ENCODE data around the gene MERTK. TPM values are rescaled to one million over a fixed set of nuclear protein-coding genes. Genes with fewer than 3 reads are reported as not detected.

The MERTK gene
- total and polyA plus RNA-seq, 2 of the 13 experiments (the other 11 are each of a cell fraction or from before 2014, with no cell fraction given), result 37.3 to 44.7 TPM

GRCh38 chr2:112054847-112055729 lies 156.7 kb downstream of the MERTK start, which contains the start of gene TMEM87B (continued):
- TF ChIP-seq, protein P1, sequence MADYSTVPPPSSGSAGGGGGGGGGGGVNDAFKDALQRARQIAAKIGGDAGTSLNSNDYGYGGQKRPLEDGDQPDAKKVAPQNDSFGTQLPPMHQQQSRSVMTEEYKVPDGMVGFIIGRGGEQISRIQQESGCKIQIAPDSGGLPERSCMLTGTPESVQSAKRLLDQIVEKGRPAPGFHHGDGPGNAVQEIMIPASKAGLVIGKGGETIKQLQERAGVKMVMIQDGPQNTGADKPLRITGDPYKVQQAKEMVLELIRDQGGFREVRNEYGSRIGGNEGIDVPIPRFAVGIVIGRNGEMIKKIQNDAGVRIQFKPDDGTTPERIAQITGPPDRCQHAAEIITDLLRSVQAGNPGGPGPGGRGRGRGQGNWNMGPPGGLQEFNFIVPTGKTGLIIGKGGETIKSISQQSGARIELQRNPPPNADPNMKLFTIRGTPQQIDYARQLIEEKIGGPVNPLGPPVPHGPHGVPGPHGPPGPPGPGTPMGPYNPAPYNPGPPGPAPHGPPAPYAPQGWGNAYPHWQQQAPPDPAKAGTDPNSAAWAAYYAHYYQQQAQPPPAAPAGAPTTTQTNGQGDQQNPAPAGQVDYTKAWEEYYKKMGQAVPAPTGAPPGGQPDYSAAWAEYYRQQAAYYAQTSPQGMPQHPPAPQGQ (CRISPR knock-in tag; IDR thresholded peaks at IDR 0.05; ENCODE audit: borderline replicate concordance), result no peak
- TF ChIP-seq SIX4 (CRISPR knock-in tag; IDR thresholded peaks at IDR 0.05) (no peak), SAP130 (CRISPR knock-in tag; IDR thresholded peaks at IDR 0.05; ENCODE audit: low read depth) (peak; percentile 89), NFYB (CRISPR knock-in tag; IDR thresholded peaks at IDR 0.05) (no peak), ZNF260 (CRISPR knock-in tag; IDR thresholded peaks at IDR 0.05; ENCODE audit: borderline replicate concordance, low read depth) (no peak; the same call in 1 of the 2 replicates), ASH2L (IDR thresholded peaks at IDR 0.05; ENCODE audit: insufficient read length, low read depth, low read length) (peak; percentile 80), DMAP1 (CRISPR knock-in tag; IDR thresholded peaks at IDR 0.05) (peak; percentile 43; the same call in 1 of the 2 replicates), ZSCAN31 (CRISPR knock-in tag; IDR thresholded peaks at IDR 0.05; ENCODE audit: low read depth) (peak; percentile 93), ZFP36 (IDR thresholded peaks at IDR 0.05; ENCODE audit: borderline replicate concordance, low read depth, low read length, partially characterized antibody) (no peak), ZNF205 (CRISPR knock-in tag; IDR thresholded peaks at IDR 0.05) (0 out of 2 replicates have a peak, but pooled peaks have one; percentile 35), ARID5B (CRISPR knock-in tag; IDR thresholded peaks at IDR 0.05) (peak; percentile 56; the same call in 1 of the 2 replicates), LRRFIP1 (CRISPR knock-in tag; conservative IDR thresholded peaks at IDR 0.05) (no peak), IRX3 (CRISPR knock-in tag; IDR thresholded peaks at IDR 0.05; ENCODE audit: borderline replicate concordance, low read depth) (no peak; the same call in 1 of the 2 replicates), ZUFSP (CRISPR knock-in tag; IDR thresholded peaks at IDR 0.05; ENCODE audit: borderline replicate concordance) (no peak)
- TF ChIP-seq, protein P2, sequence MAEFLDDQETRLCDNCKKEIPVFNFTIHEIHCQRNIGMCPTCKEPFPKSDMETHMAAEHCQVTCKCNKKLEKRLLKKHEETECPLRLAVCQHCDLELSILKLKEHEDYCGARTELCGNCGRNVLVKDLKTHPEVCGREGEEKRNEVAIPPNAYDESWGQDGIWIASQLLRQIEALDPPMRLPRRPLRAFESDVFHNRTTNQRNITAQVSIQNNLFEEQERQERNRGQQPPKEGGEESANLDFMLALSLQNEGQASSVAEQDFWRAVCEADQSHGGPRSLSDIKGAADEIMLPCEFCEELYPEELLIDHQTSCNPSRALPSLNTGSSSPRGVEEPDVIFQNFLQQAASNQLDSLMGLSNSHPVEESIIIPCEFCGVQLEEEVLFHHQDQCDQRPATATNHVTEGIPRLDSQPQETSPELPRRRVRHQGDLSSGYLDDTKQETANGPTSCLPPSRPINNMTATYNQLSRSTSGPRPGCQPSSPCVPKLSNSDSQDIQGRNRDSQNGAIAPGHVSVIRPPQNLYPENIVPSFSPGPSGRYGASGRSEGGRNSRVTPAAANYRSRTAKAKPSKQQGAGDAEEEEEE (CRISPR knock-in tag; IDR thresholded peaks at IDR 0.05; ENCODE audit: borderline replicate concordance), result no peak
